ENCODE data around the gene AKIP1. TPM values are rescaled to one million over a fixed set of nuclear protein-coding genes. Genes with fewer than 3 reads are reported as not detected.

The AKIP1 gene
- total and polyA plus RNA-seq, 4 donors = 9.3 to 12.3 (median 9.9) TPM

DNA sequence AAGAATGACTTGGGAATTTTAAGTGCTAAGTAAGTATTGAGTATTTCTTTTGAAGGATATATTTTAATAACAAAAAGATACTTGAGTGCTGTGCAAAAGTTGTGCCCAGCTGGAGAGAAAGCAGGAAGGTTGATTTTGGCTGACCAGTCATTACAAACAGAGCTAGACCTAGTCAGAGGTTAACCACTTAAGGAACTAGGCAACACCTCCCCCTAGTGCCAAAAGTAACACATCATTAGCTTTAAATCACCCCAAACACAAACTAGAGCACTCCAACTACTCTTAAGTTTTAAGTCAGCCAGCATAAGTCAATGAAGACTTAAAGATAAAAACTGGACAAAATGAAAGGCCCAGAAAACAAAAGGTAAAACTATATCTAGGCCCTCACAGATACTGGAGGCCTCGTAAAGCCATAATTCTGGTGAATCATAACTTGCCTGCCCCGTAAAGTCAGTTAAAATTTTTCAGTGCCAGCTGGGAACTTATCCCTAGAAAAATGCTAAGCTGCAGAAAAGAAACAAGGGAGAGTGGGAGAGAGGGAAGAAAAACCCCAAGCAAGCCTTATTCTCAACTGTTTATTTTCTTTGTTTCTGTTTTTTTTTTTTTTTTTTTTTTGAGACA lies 48.7 kb downstream of the AKIP1 start:
- Histone ChIP-seq H3K27me3 (ENCODE audit: control insufficient read depth in 4 of 4, insufficient read depth in 4 of 4, low read length in 3 of 4) (no peaks in the 10 kb centered on the region), H3K4me1 (ENCODE audit: control insufficient read depth in 4 of 4, insufficient read depth in 4 of 4, low read length in 3 of 4) (peaks cover 6 to 23% (median 19%) of the 10 kb centered on the region in 4 donors), H3K4me3 (ENCODE audit: low read depth in 1 of 3, low read length in 3 of 3) (no peak overlapping the region), H3K27ac (ENCODE audit: low read depth in 1 of 2, low read length in 2 of 2) (peak overlapping the region; percentile 1 to 39), H3K9me3 (ENCODE audit: control insufficient read depth in 4 of 4, low read length in 3 of 4) (no peaks in the 10 kb centered on the region), H3K36me3 (ENCODE audit: control insufficient read depth in 4 of 4, insufficient read depth in 3 of 4, low read depth in 1 of 4, low read length in 3 of 4) (peaks cover under 1 to 12% (median 5%) of the 10 kb centered on the region in 4 donors), H3K9ac (ENCODE audit: low read depth in 1 of 2, low read length in 2 of 2) (peak overlapping the region in 1 of 2 donors; percentile 17)
- TF ChIP-seq, protein P1, sequence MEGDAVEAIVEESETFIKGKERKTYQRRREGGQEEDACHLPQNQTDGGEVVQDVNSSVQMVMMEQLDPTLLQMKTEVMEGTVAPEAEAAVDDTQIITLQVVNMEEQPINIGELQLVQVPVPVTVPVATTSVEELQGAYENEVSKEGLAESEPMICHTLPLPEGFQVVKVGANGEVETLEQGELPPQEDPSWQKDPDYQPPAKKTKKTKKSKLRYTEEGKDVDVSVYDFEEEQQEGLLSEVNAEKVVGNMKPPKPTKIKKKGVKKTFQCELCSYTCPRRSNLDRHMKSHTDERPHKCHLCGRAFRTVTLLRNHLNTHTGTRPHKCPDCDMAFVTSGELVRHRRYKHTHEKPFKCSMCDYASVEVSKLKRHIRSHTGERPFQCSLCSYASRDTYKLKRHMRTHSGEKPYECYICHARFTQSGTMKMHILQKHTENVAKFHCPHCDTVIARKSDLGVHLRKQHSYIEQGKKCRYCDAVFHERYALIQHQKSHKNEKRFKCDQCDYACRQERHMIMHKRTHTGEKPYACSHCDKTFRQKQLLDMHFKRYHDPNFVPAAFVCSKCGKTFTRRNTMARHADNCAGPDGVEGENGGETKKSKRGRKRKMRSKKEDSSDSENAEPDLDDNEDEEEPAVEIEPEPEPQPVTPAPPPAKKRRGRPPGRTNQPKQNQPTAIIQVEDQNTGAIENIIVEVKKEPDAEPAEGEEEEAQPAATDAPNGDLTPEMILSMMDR (IDR thresholded peaks at IDR 0.05; ENCODE audit: low read depth, low read length, missing input control) = peak; percentile 57
- TF ChIP-seq SP1 (IDR thresholded peaks at IDR 0.05) (no peak), NR2F2 (IDR thresholded peaks at IDR 0.05) (peak; percentile 29), RAD21 (IDR thresholded peaks at IDR 0.05) (peak; percentile 79 to 83)
- whole genome bisulfite sequencing = 28% methylated on average over 2 of the region's 2 CpGs
- DNase-seq (ENCODE audit: low spot score) = peak; percentile 36

DNA sequence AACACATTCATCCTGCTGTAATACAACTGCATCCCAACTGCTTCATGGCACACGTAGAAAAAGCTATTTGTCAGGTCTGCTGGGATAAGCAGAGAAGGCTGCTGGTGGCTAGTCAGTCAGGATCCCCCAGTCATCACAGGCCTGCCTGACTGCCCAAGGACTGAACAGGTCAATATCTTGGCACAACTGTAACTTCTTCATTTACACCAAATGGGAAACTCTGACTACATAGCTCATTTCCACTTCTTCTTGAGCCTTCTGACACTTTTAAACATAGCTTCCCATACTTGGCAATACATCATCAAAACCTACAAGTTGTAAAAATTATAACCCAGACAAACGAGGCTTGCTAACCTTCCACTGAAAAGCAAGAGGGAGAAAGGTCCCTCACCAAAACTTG lies 50.4 kb downstream of the AKIP1 start:
- no peak overlapping the region for H3K27ac ChIP-seq (ENCODE audit: low read depth in 1 of 2, low read length in 2 of 2)
- TF ChIP-seq, protein P2, sequence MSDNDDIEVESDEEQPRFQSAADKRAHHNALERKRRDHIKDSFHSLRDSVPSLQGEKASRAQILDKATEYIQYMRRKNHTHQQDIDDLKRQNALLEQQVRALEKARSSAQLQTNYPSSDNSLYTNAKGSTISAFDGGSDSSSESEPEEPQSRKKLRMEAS (IDR thresholded peaks at IDR 0.05) = no peak
- TF ChIP-seq EGR1 (IDR thresholded peaks at IDR 0.05; ENCODE audit: low read depth in 2 of 2) = no peak
- TF ChIP-seq, protein P3, sequence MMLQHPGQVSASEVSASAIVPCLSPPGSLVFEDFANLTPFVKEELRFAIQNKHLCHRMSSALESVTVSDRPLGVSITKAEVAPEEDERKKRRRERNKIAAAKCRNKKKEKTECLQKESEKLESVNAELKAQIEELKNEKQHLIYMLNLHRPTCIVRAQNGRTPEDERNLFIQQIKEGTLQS (IDR thresholded peaks at IDR 0.05) = no peak
- TF ChIP-seq NR2F2 (IDR thresholded peaks at IDR 0.05) = no peak
- TF ChIP-seq TAF1 (conservative IDR thresholded peaks at IDR 0.05) = no peak
- no peak for TF ChIP-seq JUND (IDR thresholded peaks at IDR 0.05)
- no peak for TF ChIP-seq RAD21 (IDR thresholded peaks at IDR 0.05)
- no peak for TF ChIP-seq YY1 (IDR thresholded peaks at IDR 0.05)
- no peak for TF ChIP-seq GABPA (IDR thresholded peaks at IDR 0.05 in 1 of 2, conservative IDR thresholded peaks at IDR 0.05 in 1 of 2)
- TF ChIP-seq, protein P4, sequence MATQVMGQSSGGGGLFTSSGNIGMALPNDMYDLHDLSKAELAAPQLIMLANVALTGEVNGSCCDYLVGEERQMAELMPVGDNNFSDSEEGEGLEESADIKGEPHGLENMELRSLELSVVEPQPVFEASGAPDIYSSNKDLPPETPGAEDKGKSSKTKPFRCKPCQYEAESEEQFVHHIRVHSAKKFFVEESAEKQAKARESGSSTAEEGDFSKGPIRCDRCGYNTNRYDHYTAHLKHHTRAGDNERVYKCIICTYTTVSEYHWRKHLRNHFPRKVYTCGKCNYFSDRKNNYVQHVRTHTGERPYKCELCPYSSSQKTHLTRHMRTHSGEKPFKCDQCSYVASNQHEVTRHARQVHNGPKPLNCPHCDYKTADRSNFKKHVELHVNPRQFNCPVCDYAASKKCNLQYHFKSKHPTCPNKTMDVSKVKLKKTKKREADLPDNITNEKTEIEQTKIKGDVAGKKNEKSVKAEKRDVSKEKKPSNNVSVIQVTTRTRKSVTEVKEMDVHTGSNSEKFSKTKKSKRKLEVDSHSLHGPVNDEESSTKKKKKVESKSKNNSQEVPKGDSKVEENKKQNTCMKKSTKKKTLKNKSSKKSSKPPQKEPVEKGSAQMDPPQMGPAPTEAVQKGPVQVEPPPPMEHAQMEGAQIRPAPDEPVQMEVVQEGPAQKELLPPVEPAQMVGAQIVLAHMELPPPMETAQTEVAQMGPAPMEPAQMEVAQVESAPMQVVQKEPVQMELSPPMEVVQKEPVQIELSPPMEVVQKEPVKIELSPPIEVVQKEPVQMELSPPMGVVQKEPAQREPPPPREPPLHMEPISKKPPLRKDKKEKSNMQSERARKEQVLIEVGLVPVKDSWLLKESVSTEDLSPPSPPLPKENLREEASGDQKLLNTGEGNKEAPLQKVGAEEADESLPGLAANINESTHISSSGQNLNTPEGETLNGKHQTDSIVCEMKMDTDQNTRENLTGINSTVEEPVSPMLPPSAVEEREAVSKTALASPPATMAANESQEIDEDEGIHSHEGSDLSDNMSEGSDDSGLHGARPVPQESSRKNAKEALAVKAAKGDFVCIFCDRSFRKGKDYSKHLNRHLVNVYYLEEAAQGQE (IDR thresholded peaks at IDR 0.05) = no peak
- TF ChIP-seq FOXA1 (IDR thresholded peaks at IDR 0.05) = no peak
- no peak for TF ChIP-seq HNF4A (conservative IDR thresholded peaks at IDR 0.05)
- TF ChIP-seq, protein P1 (IDR thresholded peaks at IDR 0.05; ENCODE audit: low read depth, low read length, missing input control) = no peak
- TF ChIP-seq SP1 (IDR thresholded peaks at IDR 0.05) = no peak
- no peak for TF ChIP-seq RXRA (IDR thresholded peaks at IDR 0.05)
- TF ChIP-seq FOXA2 (IDR thresholded peaks at IDR 0.05) = no peak
- TF ChIP-seq, protein P5, sequence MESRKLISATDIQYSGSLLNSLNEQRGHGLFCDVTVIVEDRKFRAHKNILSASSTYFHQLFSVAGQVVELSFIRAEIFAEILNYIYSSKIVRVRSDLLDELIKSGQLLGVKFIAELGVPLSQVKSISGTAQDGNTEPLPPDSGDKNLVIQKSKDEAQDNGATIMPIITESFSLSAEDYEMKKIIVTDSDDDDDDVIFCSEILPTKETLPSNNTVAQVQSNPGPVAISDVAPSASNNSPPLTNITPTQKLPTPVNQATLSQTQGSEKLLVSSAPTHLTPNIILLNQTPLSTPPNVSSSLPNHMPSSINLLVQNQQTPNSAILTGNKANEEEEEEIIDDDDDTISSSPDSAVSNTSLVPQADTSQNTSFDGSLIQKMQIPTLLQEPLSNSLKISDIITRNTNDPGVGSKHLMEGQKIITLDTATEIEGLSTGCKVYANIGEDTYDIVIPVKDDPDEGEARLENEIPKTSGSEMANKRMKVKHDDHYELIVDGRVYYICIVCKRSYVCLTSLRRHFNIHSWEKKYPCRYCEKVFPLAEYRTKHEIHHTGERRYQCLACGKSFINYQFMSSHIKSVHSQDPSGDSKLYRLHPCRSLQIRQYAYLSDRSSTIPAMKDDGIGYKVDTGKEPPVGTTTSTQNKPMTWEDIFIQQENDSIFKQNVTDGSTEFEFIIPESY (IDR thresholded peaks at IDR 0.05) = no peak
- DNase-seq (ENCODE audit: low spot score) = no peak
- no peak overlapping the region for H3K4me3 ChIP-seq (ENCODE audit: low read depth in 1 of 3, low read length in 3 of 3)
- H3K36me3 ChIP-seq (ENCODE audit: control insufficient read depth in 4 of 4, insufficient read depth in 3 of 4, low read depth in 1 of 4, low read length in 3 of 4) = peaks cover 0 to 2% (median 0%) of the 10 kb centered on the region in 4 donors
- no peaks in the 10 kb centered on the region for H3K27me3 ChIP-seq (ENCODE audit: control insufficient read depth in 4 of 4, insufficient read depth in 4 of 4, low read length in 3 of 4)
- 67% methylated on average over 2 of the region's 2 CpGs for WGBS
- peaks cover 9 to 35% (median 24%) of the 10 kb centered on the region in 4 donors for H3K4me1 ChIP-seq (ENCODE audit: control insufficient read depth in 4 of 4, insufficient read depth in 4 of 4, low read length in 3 of 4)
- H3K9ac ChIP-seq (ENCODE audit: low read depth in 1 of 2, low read length in 2 of 2) = no peak overlapping the region
- no peaks in the 10 kb centered on the region for H3K9me3 ChIP-seq (ENCODE audit: control insufficient read depth in 4 of 4, low read length in 3 of 4)
